GM23338 (cell line): ENCODE results near the gene NFIA. TPM values are rescaled to one million over a fixed set of nuclear protein-coding genes. Genes with fewer than 3 reads are reported as not detected.

ENCODE experiments used
- ATAC-seq: fragments of 200-7000 bp; cut with Tn5 transposase; 3 replicates; pipeline ENCODE4 v1.9.1; 2020
- DNase-seq: peaks from one replicate; pipeline ENCODE4 v3.0.0-alpha.2; 2015; ENCODE audit warnings: low spot score
- H2AFZ ChIP-seq: fragments of 200-600 bp; sonication (generic); 2 replicates; pipeline ENCODE4 v1.8.0; 2016; ENCODE audit warnings: antibody characterized with exemption, mild to moderate bottlenecking, moderate library complexity
- H3F3A ChIP-seq: fragments of 200-600 bp; sonication (generic); replicated peaks from 2 replicates; pipeline ENCODE4 v1.8.0; 2017; ENCODE audit warnings: antibody characterized with exemption, mixed run types, low read depth
- H3K27ac ChIP-seq: fragments of 200-600 bp; sonication (generic); 2 replicates; pipeline ENCODE4 v1.6.1; 2016; ENCODE audit warnings: low read depth
- H3K27me3 ChIP-seq: fragments of 200-600 bp; sonication (generic); 2 replicates; pipeline ENCODE4 v1.8.0; 2016; ENCODE audit warnings: mild to moderate bottlenecking, mixed run types, moderate library complexity; ENCODE audit not compliant: insufficient read depth
- H3K36me3 ChIP-seq: fragments of 200-600 bp; sonication (generic); 2 replicates; pipeline ENCODE4 v1.8.0; 2016; ENCODE audit warnings: mild to moderate bottlenecking; ENCODE audit not compliant: insufficient read depth
- H3K4me1 ChIP-seq: fragments of 200-600 bp; sonication (generic); 2 replicates; pipeline ENCODE4 v1.8.0; 2016; ENCODE audit warnings: mild to moderate bottlenecking, moderate library complexity; ENCODE audit not compliant: insufficient read depth
- H3K4me2 ChIP-seq: fragments of 200-600 bp; sonication (generic); 2 replicates; pipeline ENCODE4 v1.7.1; 2017; ENCODE audit warnings: mixed run types
- H3K4me3 ChIP-seq: fragments of 200-600 bp; sonication (generic); 2 replicates; pipeline ENCODE4 v1.6.1; 2016; ENCODE audit warnings: mixed run types
- H3K79me2 ChIP-seq: fragments of 200-600 bp; sonication (generic); replicated peaks from 2 replicates; pipeline ENCODE4 v1.8.0; 2017; ENCODE audit warnings: mild to moderate bottlenecking; ENCODE audit not compliant: insufficient read depth
- H3K9me2 ChIP-seq: fragments of 200-600 bp; sonication (generic); 2 replicates; pipeline ENCODE4 v1.8.0; 2017; ENCODE audit not compliant: insufficient read depth
- H4K20me1 ChIP-seq: fragments of 200-600 bp; sonication (generic); replicated peaks from 2 replicates; pipeline ENCODE4 v1.8.0; 2017; ENCODE audit warnings: mild to moderate bottlenecking; ENCODE audit not compliant: insufficient read depth
- H3K27ac Mint-ChIP-seq: 2 replicates; pipeline ENCODE4 v1.8.0; 2020; ENCODE audit warnings: inconsistent platforms, mild to moderate bottlenecking, moderate library complexity, mixed read lengths
- H3K27me3 Mint-ChIP-seq: 3 replicates; pipeline ENCODE4 v1.8.0; 2022; ENCODE audit warnings: low read depth, mild to moderate bottlenecking, moderate library complexity, mixed read lengths, inconsistent platforms; ENCODE audit not compliant: insufficient read depth, poor library complexity
- H3K36me3 Mint-ChIP-seq: 3 replicates; pipeline ENCODE4 v1.8.0; 2021; ENCODE audit warnings: low read depth, mild to moderate bottlenecking, inconsistent platforms, moderate library complexity, mixed read lengths
- H3K4me1 Mint-ChIP-seq: 3 replicates; pipeline ENCODE4 v1.8.0; 2020; ENCODE audit warnings: mild to moderate bottlenecking, inconsistent platforms, mixed read lengths
- H3K4me3 Mint-ChIP-seq: 3 replicates; pipeline ENCODE4 v1.8.0; 2021; ENCODE audit warnings: moderate library complexity, mild to moderate bottlenecking, inconsistent platforms, mixed read lengths
- H3K9me3 Mint-ChIP-seq: 3 replicates; pipeline ENCODE4 v1.8.0; 2020; ENCODE audit warnings: moderate library complexity, mild to moderate bottlenecking, inconsistent platforms, mixed read lengths
- NANOG ChIP-seq: IDR thresholded peaks from 2 replicates; pipeline ENCODE4 v1.6.1; 2016; ENCODE audit warnings: antibody characterized with exemption, borderline replicate concordance
- STAT1 ChIP-seq: IDR thresholded peaks from one replicate; pipeline ENCODE4 v1.6.1; 2016; ENCODE audit warnings: antibody characterized with exemption; ENCODE audit not compliant: unreplicated experiment
- ZNF331 ChIP-seq: fragments of 250-450 bp; sonication (Bioruptor Pico); IDR thresholded peaks from 2 replicates; pipeline ENCODE4 v1.5.0; 2020; ENCODE audit warnings: low read depth, mild to moderate bottlenecking, moderate library complexity
- polyA plus RNA-seq: library from polyadenylated mRNA; unstranded; fragments of >200 nt; fragmentation: Nextera tagmentation; extraction: Ambion mirVana; gene quantifications from 2 replicates; pipeline ENCODE4 v1.2.1, GENCODE V29; 2016
- total RNA-seq: library from RNA; depleted of rRNA; stranded (reverse); fragments of >200 nt; shearing (Covaris generic); gene quantifications from 2 replicates; pipeline ENCODE4 v1.2.3, GENCODE V29; 2014
- TF ChIP-seq, protein P1 (sequence below): IDR thresholded peaks from one replicate; pipeline ENCODE4 v1.6.1; 2018; ENCODE audit warnings: antibody characterized with exemption; ENCODE audit not compliant: unreplicated experiment
- TF ChIP-seq, protein P2 (sequence below), 2 experiments: fragments of 200-600 bp in 1 of 2; sonication (generic) in 1 of 2; conservative IDR thresholded peaks; 2 replicates each; pipeline versions ENCODE4 v1.5.1 to v1.6.1; 2016 to 2017; ENCODE audit warnings: antibody characterized with exemption in 2 of 2, low read depth in 2 of 2, mild to moderate bottlenecking in 2 of 2, moderate library complexity in 1 of 2
- TF ChIP-seq, protein P3 (sequence below): IDR thresholded peaks from 2 replicates; pipeline ENCODE4 v1.6.1; 2016; ENCODE audit warnings: antibody characterized with exemption
- TF ChIP-seq, protein P4 (sequence below): fragments of 250-450 bp; sonication (Bioruptor Pico); IDR thresholded peaks from 2 replicates; pipeline ENCODE4 v1.5.0; 2020; ENCODE audit warnings: mild to moderate bottlenecking, moderate library complexity

Gene NFIA
- total and polyA plus RNA-seq, 2 experiments from 2014 or later, result 0.97 to 2.3 TPM

- TF ChIP-seq, protein P1, sequence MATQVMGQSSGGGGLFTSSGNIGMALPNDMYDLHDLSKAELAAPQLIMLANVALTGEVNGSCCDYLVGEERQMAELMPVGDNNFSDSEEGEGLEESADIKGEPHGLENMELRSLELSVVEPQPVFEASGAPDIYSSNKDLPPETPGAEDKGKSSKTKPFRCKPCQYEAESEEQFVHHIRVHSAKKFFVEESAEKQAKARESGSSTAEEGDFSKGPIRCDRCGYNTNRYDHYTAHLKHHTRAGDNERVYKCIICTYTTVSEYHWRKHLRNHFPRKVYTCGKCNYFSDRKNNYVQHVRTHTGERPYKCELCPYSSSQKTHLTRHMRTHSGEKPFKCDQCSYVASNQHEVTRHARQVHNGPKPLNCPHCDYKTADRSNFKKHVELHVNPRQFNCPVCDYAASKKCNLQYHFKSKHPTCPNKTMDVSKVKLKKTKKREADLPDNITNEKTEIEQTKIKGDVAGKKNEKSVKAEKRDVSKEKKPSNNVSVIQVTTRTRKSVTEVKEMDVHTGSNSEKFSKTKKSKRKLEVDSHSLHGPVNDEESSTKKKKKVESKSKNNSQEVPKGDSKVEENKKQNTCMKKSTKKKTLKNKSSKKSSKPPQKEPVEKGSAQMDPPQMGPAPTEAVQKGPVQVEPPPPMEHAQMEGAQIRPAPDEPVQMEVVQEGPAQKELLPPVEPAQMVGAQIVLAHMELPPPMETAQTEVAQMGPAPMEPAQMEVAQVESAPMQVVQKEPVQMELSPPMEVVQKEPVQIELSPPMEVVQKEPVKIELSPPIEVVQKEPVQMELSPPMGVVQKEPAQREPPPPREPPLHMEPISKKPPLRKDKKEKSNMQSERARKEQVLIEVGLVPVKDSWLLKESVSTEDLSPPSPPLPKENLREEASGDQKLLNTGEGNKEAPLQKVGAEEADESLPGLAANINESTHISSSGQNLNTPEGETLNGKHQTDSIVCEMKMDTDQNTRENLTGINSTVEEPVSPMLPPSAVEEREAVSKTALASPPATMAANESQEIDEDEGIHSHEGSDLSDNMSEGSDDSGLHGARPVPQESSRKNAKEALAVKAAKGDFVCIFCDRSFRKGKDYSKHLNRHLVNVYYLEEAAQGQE, result no peak
- no peak for TF ChIP-seq STAT1
- TF ChIP-seq, protein P2, sequence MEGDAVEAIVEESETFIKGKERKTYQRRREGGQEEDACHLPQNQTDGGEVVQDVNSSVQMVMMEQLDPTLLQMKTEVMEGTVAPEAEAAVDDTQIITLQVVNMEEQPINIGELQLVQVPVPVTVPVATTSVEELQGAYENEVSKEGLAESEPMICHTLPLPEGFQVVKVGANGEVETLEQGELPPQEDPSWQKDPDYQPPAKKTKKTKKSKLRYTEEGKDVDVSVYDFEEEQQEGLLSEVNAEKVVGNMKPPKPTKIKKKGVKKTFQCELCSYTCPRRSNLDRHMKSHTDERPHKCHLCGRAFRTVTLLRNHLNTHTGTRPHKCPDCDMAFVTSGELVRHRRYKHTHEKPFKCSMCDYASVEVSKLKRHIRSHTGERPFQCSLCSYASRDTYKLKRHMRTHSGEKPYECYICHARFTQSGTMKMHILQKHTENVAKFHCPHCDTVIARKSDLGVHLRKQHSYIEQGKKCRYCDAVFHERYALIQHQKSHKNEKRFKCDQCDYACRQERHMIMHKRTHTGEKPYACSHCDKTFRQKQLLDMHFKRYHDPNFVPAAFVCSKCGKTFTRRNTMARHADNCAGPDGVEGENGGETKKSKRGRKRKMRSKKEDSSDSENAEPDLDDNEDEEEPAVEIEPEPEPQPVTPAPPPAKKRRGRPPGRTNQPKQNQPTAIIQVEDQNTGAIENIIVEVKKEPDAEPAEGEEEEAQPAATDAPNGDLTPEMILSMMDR (conservative IDR thresholded peaks at IDR 0.05; ENCODE audit: low read depth in 2 of 2), result no peak
These were observed 367.0 kb downstream of the NFIA start (continued) for GRCh38 chr1:61449410-61449809.

DNA sequence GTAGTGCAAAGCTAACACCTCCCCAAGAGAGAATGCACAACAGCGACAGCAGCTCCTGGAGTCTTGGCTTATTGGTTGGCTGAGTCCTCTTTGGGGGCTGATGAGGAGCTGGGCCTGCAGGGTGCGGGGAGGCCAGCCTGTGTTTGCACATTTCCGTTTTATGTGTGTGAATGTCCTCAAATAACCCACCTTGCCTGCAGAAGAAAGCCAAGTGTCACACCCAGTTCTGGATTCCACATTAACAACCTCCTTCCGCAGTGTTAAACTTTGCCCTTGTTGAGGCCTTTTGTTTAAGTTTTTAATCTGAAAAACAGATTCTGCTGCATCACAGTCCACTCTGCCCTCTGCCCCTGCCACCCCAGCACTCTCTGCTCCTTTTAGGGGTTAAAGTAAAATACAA is 368.1 kb downstream of the NFIA start:
- H3K4me3 Mint-ChIP-seq, result no peak overlapping the region
- no peak overlapping the region for H3K27ac Mint-ChIP-seq
- H3K9me3 Mint-ChIP-seq, result no peaks in the 10 kb centered on the region
- Histone ChIP-seq H4K20me1 (no peaks in the 10 kb centered on the region), H3K36me3 (no peaks in the 10 kb centered on the region), H3K4me1 (peaks cover 17% of the 10 kb centered on the region), H3K27ac (no peak overlapping the region), H3F3A (no peaks in the 10 kb centered on the region), H3K9me2 (no peaks in the 10 kb centered on the region), H3K79me2 (no peaks in the 10 kb centered on the region), H3K4me3 (no peak overlapping the region), H3K27me3 (no peaks in the 10 kb centered on the region), H3K4me2 (no peak overlapping the region), H2AFZ (no peak overlapping the region)
- peaks cover 4% of the 10 kb centered on the region for H3K27me3 Mint-ChIP-seq
- no peak for ATAC-seq
- peaks cover 33% of the 10 kb centered on the region for H3K4me1 Mint-ChIP-seq
- no peaks in the 10 kb centered on the region for H3K36me3 Mint-ChIP-seq
- no peak for DNase-seq
- TF ChIP-seq NANOG, result no peak
- TF ChIP-seq, protein P2 (conservative IDR thresholded peaks at IDR 0.05; ENCODE audit: low read depth in 2 of 2), result no peak
- TF ChIP-seq, protein P3, sequence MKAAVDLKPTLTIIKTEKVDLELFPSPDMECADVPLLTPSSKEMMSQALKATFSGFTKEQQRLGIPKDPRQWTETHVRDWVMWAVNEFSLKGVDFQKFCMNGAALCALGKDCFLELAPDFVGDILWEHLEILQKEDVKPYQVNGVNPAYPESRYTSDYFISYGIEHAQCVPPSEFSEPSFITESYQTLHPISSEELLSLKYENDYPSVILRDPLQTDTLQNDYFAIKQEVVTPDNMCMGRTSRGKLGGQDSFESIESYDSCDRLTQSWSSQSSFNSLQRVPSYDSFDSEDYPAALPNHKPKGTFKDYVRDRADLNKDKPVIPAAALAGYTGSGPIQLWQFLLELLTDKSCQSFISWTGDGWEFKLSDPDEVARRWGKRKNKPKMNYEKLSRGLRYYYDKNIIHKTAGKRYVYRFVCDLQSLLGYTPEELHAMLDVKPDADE, result no peak
- no peak for TF ChIP-seq ZNF331
- no peak for TF ChIP-seq STAT1
- TF ChIP-seq, protein P4, sequence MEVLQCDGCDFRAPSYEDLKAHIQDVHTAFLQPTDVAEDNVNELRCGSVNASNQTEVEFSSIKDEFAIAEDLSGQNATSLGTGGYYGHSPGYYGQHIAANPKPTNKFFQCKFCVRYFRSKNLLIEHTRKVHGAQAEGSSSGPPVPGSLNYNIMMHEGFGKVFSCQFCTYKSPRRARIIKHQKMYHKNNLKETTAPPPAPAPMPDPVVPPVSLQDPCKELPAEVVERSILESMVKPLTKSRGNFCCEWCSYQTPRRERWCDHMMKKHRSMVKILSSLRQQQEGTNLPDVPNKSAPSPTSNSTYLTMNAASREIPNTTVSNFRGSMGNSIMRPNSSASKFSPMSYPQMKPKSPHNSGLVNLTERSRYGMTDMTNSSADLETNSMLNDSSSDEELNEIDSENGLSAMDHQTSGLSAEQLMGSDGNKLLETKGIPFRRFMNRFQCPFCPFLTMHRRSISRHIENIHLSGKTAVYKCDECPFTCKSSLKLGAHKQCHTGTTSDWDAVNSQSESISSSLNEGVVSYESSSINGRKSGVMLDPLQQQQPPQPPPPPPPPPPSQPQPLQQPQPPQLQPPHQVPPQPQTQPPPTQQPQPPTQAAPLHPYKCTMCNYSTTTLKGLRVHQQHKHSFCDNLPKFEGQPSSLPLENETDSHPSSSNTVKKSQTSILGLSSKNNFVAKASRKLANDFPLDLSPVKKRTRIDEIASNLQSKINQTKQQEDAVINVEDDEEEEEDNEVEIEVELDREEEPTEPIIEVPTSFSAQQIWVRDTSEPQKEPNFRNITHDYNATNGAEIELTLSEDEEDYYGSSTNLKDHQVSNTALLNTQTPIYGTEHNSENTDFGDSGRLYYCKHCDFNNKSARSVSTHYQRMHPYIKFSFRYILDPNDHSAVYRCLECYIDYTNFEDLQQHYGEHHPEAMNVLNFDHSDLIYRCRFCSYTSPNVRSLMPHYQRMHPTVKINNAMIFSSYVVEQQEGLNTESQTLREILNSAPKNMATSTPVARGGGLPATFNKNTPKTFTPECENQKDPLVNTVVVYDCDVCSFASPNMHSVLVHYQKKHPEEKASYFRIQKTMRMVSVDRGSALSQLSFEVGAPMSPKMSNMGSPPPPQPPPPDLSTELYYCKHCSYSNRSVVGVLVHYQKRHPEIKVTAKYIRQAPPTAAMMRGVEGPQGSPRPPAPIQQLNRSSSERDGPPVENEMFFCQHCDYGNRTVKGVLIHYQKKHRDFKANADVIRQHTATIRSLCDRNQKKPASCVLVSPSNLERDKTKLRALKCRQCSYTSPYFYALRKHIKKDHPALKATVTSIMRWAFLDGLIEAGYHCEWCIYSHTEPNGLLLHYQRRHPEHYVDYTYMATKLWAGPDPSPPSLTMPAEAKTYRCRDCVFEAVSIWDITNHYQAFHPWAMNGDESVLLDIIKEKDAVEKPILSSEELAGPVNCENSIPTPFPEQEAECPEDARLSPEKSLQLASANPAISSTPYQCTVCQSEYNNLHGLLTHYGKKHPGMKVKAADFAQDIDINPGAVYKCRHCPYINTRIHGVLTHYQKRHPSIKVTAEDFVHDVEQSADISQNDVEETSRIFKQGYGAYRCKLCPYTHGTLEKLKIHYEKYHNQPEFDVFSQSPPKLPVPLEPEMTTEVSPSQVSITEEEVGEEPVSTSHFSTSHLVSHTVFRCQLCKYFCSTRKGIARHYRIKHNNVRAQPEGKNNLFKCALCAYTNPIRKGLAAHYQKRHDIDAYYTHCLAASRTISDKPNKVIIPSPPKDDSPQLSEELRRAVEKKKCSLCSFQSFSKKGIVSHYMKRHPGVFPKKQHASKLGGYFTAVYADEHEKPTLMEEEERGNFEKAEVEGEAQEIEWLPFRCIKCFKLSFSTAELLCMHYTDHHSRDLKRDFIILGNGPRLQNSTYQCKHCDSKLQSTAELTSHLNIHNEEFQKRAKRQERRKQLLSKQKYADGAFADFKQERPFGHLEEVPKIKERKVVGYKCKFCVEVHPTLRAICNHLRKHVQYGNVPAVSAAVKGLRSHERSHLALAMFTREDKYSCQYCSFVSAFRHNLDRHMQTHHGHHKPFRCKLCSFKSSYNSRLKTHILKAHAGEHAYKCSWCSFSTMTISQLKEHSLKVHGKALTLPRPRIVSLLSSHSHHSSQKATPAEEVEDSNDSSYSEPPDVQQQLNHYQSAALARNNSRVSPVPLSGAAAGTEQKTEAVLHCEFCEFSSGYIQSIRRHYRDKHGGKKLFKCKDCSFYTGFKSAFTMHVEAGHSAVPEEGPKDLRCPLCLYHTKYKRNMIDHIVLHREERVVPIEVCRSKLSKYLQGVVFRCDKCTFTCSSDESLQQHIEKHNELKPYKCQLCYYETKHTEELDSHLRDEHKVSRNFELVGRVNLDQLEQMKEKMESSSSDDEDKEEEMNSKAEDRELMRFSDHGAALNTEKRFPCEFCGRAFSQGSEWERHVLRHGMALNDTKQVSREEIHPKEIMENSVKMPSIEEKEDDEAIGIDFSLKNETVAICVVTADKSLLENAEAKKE, result no peak
